GM21360 (cell line): ENCODE measurements around the gene HRG.
A peak's percentile ranks its signal among the peaks of the same experiment; 100 is the strongest.

ENCODE experiments used
- ATAC-seq: cut with Tn5 transposase; IDR thresholded peaks from one replicate; pipeline ENCODE4 v1.9.1; 2021; ENCODE audit warnings: mild to moderate bottlenecking, moderate library complexity; ENCODE audit not compliant: unreplicated experiment

The HRG gene

GRCh38 chr3:186637686-186638085, 28.1 kb upstream of the HRG start:
- no peak for ATAC-seq

- ATAC-seq: no peak
Measured at GRCh38 chr3:186638259-186638658, 27.6 kb upstream of the HRG start.

GRCh38 chr3:186639778-186640472, 25.9 kb upstream of the HRG start, which contains the start of gene FETUB:
FETUB (plus strand) TSS chr3:186640399; CDS start chr3:186640461, 62 bp downstream.
- no peak for ATAC-seq

GRCh38 chr3:186640473-186640818, 25.4 kb upstream of the HRG start:
- no peak for ATAC-seq

GRCh38 chr3:186640929-186641328, 24.9 kb upstream of the HRG start:
- ATAC-seq: no peak

GRCh38 chr3:186642014-186642413, 23.8 kb upstream of the HRG start:
- no peak for ATAC-seq

- ATAC-seq: no peak
Measured at GRCh38 chr3:186643493-186643892, 22.3 kb upstream of the HRG start.

- no peak for ATAC-seq
Measured at GRCh38 chr3:186644683-186645082, 21.1 kb upstream of the HRG start.

GRCh38 chr3:186646106-186646505, 19.7 kb upstream of the HRG start:
- ATAC-seq: no peak

GRCh38 chr3:186646841-186647240, 19.0 kb upstream of the HRG start:
- no peak for ATAC-seq

GRCh38 chr3:186648851-186649250, 17.0 kb upstream of the HRG start:
- ATAC-seq: no peak

GRCh38 chr3:186651678-186652215, 14.1 kb upstream of the HRG start:
- ATAC-seq: no peak

GRCh38 chr3:186653080-186653707, 12.6 kb upstream of the HRG start:
- peak; percentile 91 for ATAC-seq

- ATAC-seq: no peak
Measured at GRCh38 chr3:186653984-186654383, 11.8 kb upstream of the HRG start.

- ATAC-seq: no peak
Measured at GRCh38 chr3:186663361-186664118, 2.3 kb upstream of the HRG start.

GRCh38 chr3:186664119-186664495, 1.7 kb upstream of the HRG start:
- ATAC-seq: no peak

- ATAC-seq: no peak
Measured at GRCh38 chr3:186664506-186664905, 1.3 kb upstream of the HRG start.

GRCh38 chr3:186668426-186668825, 2.6 kb downstream of the HRG start:
- ATAC-seq: no peak

GRCh38 chr3:186669378-186670084, 3.7 kb downstream of the HRG start:
- no peak for ATAC-seq

- no peak for ATAC-seq
Measured at GRCh38 chr3:186670155-186670554, 4.3 kb downstream of the HRG start.

- no peak for ATAC-seq
Measured at GRCh38 chr3:186671051-186671450, 5.2 kb downstream of the HRG start.
